Measurements from ENCODE around the gene KRTAP4-7. TPM values are rescaled to one million over a fixed set of nuclear protein-coding genes. Genes with fewer than 3 reads are reported as not detected.

Gene KRTAP4-7
- total RNA-seq, 1 experiment from 2014 or later, result not detected

DNA sequence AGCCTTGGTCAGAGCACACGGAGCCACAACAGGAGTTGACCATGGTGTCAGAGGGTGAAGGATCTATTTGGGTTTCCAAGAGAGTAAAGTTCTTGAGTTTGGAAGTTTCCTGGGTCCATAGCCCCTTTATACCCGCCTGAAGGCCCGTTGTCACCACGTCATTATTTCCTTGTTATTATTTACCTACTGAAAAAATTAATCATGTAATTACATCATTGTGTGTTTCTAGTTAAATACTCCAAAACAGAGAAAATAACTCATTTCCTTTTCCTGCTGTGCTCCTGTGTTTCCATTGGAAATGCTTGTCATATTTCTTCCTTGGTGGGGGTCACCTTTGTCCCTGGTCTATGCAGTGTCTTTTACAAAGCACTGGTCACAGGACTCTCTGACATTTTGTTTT lies 14.1 kb downstream of the KRTAP4-7 start, which contains the start of gene KRTAP4-8:
TSS of gene KRTAP4-8 (minus strand) at position 101 of the 400 bp plus-strand sequence. CDS start at position 43, 58 bp downstream.
- ChIA-PET RAD21 (ENCODE audit: low non-redundant PET in 1 of 2, low total read pairs in 2 of 2, uncharacterized antibody in 2 of 2, unreplicated experiment in 2 of 2) (interaction anchor here in 1 of 2 experiments (0.6 kb wide), 1 partner anchor 10 kb away, joined by 3 read pairs; no protein-coding TSS in a partner anchor), POLR2A (no interaction called here), CTCF (no interaction called here)
- no peaks in the 10 kb centered on the region for H3K79me2 ChIP-seq (ENCODE audit: insufficient read depth, low read length)
- H3K4me2 ChIP-seq (ENCODE audit: low read length), result no peak within 1 kb of the TSS
- TF ChIP-seq TCF7L2 (IDR thresholded peaks at IDR 0.05; ENCODE audit: borderline replicate concordance, extremely low read depth, insufficient read depth, insufficient read length), result no peak
- no peak for TF ChIP-seq POLR2A (IDR thresholded peaks at IDR 0.05; ENCODE audit: borderline replicate concordance, extremely low read depth, insufficient read depth, insufficient read length)
- no peak for TF ChIP-seq RAD21 (IDR thresholded peaks at IDR 0.05; ENCODE audit: low read depth)
- no peak for TF ChIP-seq SRF (IDR thresholded peaks at IDR 0.05; ENCODE audit: low read depth)
- no peak for TF ChIP-seq SP1 (IDR thresholded peaks at IDR 0.05; ENCODE audit: low read depth)
- no peak for TF ChIP-seq CEBPB (IDR thresholded peaks at IDR 0.05; ENCODE audit: low read depth)
- peaks cover 0 to 22% of the 10 kb centered on the region in 2 experiments; a peak in 2 of 4 replicates for H3K4me1 ChIP-seq (ENCODE audit: control insufficient read depth in 1 of 2, insufficient read depth in 2 of 2, low read length in 2 of 2)
- intact Hi-C loops (cut with micrococcal nuclease), result no loop called here
- no TSS peak for BruUV-seq (replicated peaks)
- peaks cover 0 to 4% of the 10 kb centered on the region in 2 experiments; a peak in 1 of 4 replicates for H3K36me3 ChIP-seq (ENCODE audit: control insufficient read depth in 1 of 2, insufficient read depth in 2 of 2, low read length in 2 of 2)
- no peak within 1 kb of the TSS for H3K4me3 ChIP-seq (replicated peaks in 1 of 2; ENCODE audit: low read depth in 1 of 2, low read length in 2 of 2)
- no peak within 1 kb of the TSS for H3K9ac ChIP-seq (ENCODE audit: low read length)
- H4K20me1 ChIP-seq (ENCODE audit: insufficient read depth), result no peaks in the 10 kb centered on the region
- H3K27me3 ChIP-seq (ENCODE audit: insufficient read depth, low read length), result no peaks in the 10 kb centered on the region
- no peaks in the 10 kb centered on the region for H3K9me2 ChIP-seq (ENCODE audit: insufficient read depth)
- DNase-seq (ENCODE audit: low read depth, low spot score) (no peak), ATAC-seq (no peak)
- H2AFZ ChIP-seq (ENCODE audit: low read depth, low read length, poor library complexity, severe bottlenecking), result no peak within 1 kb of the TSS
- no peak within 1 kb of the TSS for H3K27ac ChIP-seq (ENCODE audit: low read depth, low read length)
- peaks cover 0 to 5% of the 10 kb centered on the region in 2 experiments; a peak in 1 of 4 replicates for H3K9me3 ChIP-seq (ENCODE audit: control insufficient read depth in 1 of 2, insufficient read depth in 1 of 2, low read depth in 1 of 2, low read length in 2 of 2)

DNA sequence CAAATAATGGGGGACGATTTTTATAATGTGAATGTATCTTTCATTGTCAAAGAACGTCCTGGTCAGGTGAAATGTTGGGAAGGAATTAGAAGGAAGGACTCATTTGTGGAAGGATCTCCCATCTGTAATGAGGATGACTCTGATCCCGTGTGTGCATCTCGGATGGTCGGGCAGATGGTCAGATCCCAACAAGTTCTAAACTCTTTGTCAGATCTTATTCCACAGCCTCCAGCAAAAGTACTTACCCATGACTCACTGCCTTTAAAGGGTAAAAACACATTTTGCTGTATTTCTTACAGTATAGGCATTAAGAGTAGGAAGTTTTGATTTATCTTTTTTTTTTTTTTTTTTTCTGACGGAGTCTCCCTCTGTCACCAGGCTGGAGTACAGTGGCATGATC lies 14.5 kb downstream of the KRTAP4-7 start:
- H3K4me2 ChIP-seq (ENCODE audit: low read length), result no peak overlapping the region
- H3K36me3 ChIP-seq (ENCODE audit: control insufficient read depth in 1 of 2, insufficient read depth in 2 of 2, low read length in 2 of 2), result peaks cover 0 to 4% of the 10 kb centered on the region in 2 experiments; a peak in 1 of 4 replicates
- intact Hi-C loops (cut with micrococcal nuclease), result no loop called here
- H3K4me1 ChIP-seq (ENCODE audit: control insufficient read depth in 1 of 2, insufficient read depth in 2 of 2, low read length in 2 of 2), result peaks cover 0 to 27% of the 10 kb centered on the region in 2 experiments; a peak in 3 of 4 replicates
- ChIA-PET CTCF (no interaction called here), RAD21 (ENCODE audit: low non-redundant PET in 1 of 2, low total read pairs in 2 of 2, uncharacterized antibody in 2 of 2, unreplicated experiment in 2 of 2) (interaction anchor here in 1 of 2 experiments (0.6 kb wide), 1 partner anchor 11 kb away, joined by 3 read pairs; no protein-coding TSS in a partner anchor), POLR2A (no interaction called here)
- H3K27me3 ChIP-seq (ENCODE audit: insufficient read depth, low read length), result no peaks in the 10 kb centered on the region
- no TSS peak for BruUV-seq (replicated peaks)
- no peak overlapping the region for H3K9ac ChIP-seq (ENCODE audit: low read length)
- no peak overlapping the region for H3K4me3 ChIP-seq (replicated peaks in 1 of 2; ENCODE audit: low read depth in 1 of 2, low read length in 2 of 2)
- no peak overlapping the region for H3K27ac ChIP-seq (ENCODE audit: low read depth, low read length)
- H3K9me3 ChIP-seq (ENCODE audit: control insufficient read depth in 1 of 2, insufficient read depth in 1 of 2, low read depth in 1 of 2, low read length in 2 of 2), result peaks cover 0 to 5% of the 10 kb centered on the region in 2 experiments; a peak in 1 of 4 replicates
- no peaks in the 10 kb centered on the region for H3K9me2 ChIP-seq (ENCODE audit: insufficient read depth)
- H4K20me1 ChIP-seq (ENCODE audit: insufficient read depth), result no peaks in the 10 kb centered on the region
- ATAC-seq (no peak), DNase-seq (ENCODE audit: low read depth, low spot score) (no peak)
- H3K79me2 ChIP-seq (ENCODE audit: insufficient read depth, low read length), result no peaks in the 10 kb centered on the region
- no peak overlapping the region for H2AFZ ChIP-seq (ENCODE audit: low read depth, low read length, poor library complexity, severe bottlenecking)
- TF ChIP-seq JUND (IDR thresholded peaks at IDR 0.05) (no peak), ZBTB33 (IDR thresholded peaks at IDR 0.05; ENCODE audit: extremely low read depth, insufficient replicate concordance, low read length) (no peak), REST (IDR thresholded peaks at IDR 0.05; ENCODE audit: low read depth) (no peak), ZFX (IDR thresholded peaks at IDR 0.05) (no peak)
- TF ChIP-seq, protein P1, sequence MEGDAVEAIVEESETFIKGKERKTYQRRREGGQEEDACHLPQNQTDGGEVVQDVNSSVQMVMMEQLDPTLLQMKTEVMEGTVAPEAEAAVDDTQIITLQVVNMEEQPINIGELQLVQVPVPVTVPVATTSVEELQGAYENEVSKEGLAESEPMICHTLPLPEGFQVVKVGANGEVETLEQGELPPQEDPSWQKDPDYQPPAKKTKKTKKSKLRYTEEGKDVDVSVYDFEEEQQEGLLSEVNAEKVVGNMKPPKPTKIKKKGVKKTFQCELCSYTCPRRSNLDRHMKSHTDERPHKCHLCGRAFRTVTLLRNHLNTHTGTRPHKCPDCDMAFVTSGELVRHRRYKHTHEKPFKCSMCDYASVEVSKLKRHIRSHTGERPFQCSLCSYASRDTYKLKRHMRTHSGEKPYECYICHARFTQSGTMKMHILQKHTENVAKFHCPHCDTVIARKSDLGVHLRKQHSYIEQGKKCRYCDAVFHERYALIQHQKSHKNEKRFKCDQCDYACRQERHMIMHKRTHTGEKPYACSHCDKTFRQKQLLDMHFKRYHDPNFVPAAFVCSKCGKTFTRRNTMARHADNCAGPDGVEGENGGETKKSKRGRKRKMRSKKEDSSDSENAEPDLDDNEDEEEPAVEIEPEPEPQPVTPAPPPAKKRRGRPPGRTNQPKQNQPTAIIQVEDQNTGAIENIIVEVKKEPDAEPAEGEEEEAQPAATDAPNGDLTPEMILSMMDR (IDR thresholded peaks at IDR 0.05 in 2 of 3, conservative IDR thresholded peaks at IDR 0.05 in 1 of 3; ENCODE audit: borderline replicate concordance in 1 of 3, insufficient read depth in 1 of 3, low read depth in 2 of 3, low read length in 2 of 3), result no peak
- TF ChIP-seq, protein P2, sequence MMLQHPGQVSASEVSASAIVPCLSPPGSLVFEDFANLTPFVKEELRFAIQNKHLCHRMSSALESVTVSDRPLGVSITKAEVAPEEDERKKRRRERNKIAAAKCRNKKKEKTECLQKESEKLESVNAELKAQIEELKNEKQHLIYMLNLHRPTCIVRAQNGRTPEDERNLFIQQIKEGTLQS (IDR thresholded peaks at IDR 0.05), result no peak

All from HCT116 (cell line).